H1 (cell line): ENCODE results near the gene MAP3K15. TPM values are rescaled to one million over a fixed set of nuclear protein-coding genes. Genes with fewer than 3 reads are reported as not detected.

ENCODE experiments used
- CTCF ChIA-PET: fragments of 300-600 bp; sonication (Branson Sonifier 250); formaldehyde crosslinking; loops from one replicate; lab custom pipeline; 2021; ENCODE audit not compliant: partially characterized antibody; lab: Charles Lee
- POLR2A ChIA-PET: fragments of 300-600 bp; sonication (Branson Sonifier 250); formaldehyde crosslinking; loops from one replicate; lab custom pipeline; 2021; ENCODE audit warnings: inconsistent platforms; ENCODE audit not compliant: partially characterized antibody; lab: Charles Lee
- DNase-seq, 2 experiments: peaks; one replicate each; pipeline versions ENCODE4 v3.0.0 to v3.0.0-alpha.2; 2010 to 2022; ENCODE audit warnings: low spot score in 2 of 2, low read depth in 1 of 2, mixed read lengths in 1 of 2
- FAIRE-seq: peaks from 2 replicates; lab custom pipeline; 2011; peaks lifted over from hg19 to GRCh38; lab: Jason Lieb, UNC
- H2AFZ ChIP-seq: 2 replicates; pipeline ENCODE4 v1.8.1; 2012; ENCODE audit warnings: low read length, inconsistent platforms
- H2AK5ac ChIP-seq: 2 replicates; pipeline ENCODE4 v1.6.1; 2013; ENCODE audit warnings: low read depth, low read length
- H2BK120ac ChIP-seq: replicated peaks from 2 replicates; pipeline ENCODE3; 2013; ENCODE audit warnings: low read depth, low read length, inconsistent platforms
- H2BK12ac ChIP-seq: 2 replicates; pipeline ENCODE4 v1.6.1; 2013; ENCODE audit warnings: low read depth, low read length
- H2BK15ac ChIP-seq: 2 replicates; pipeline ENCODE4 v1.6.1; 2013; ENCODE audit warnings: low read length
- H2BK20ac ChIP-seq: 2 replicates; pipeline ENCODE4 v1.6.1; 2013; ENCODE audit warnings: low read length
- H2BK5ac ChIP-seq: 2 replicates; pipeline ENCODE4 v1.6.1; 2013; ENCODE audit warnings: low read depth, low read length
- H3K14ac ChIP-seq: 2 replicates; pipeline ENCODE4 v1.6.1; 2013; ENCODE audit warnings: inconsistent platforms; ENCODE audit not compliant: insufficient read length
- H3K18ac ChIP-seq: 2 replicates; pipeline ENCODE4 v1.6.1; 2013; ENCODE audit warnings: low read length; ENCODE audit errors: extremely low read depth
- H3K23ac ChIP-seq: 2 replicates; pipeline ENCODE4 v1.6.1; 2013; ENCODE audit warnings: inconsistent platforms; ENCODE audit not compliant: insufficient read length
- H3K23me2 ChIP-seq: 2 replicates; pipeline ENCODE4 v1.6.1; 2013; ENCODE audit warnings: low read depth, low read length
- H3K27ac ChIP-seq: 2 replicates; pipeline ENCODE4 v1.6.1; 2011; ENCODE audit warnings: low read depth, low read length, inconsistent platforms
- H3K27me3 ChIP-seq, 4 experiments: replicated peaks in 1 of 4; 1 replicate in 1 of 4; 2 replicates in 3 of 4; pipeline versions ENCODE4 v1.6.1 to v1.8.1; 2011 to 2013; ENCODE audit warnings: low read length in 3 of 4, mild to moderate bottlenecking in 3 of 4, inconsistent platforms in 2 of 4, mixed read lengths in 2 of 4, moderate library complexity in 1 of 4; ENCODE audit not compliant: control insufficient read depth in 3 of 4, insufficient read depth in 3 of 4; ENCODE audit errors: extremely low read depth in 1 of 4
- H3K36me3 ChIP-seq, 4 experiments: 2 replicates each; pipeline versions ENCODE4 v1.6.1 to v1.8.1; 2011 to 2013; ENCODE audit warnings: mild to moderate bottlenecking in 4 of 4, low read length in 3 of 4, moderate library complexity in 2 of 4, control low read depth in 1 of 4, inconsistent platforms in 1 of 4; ENCODE audit not compliant: insufficient read depth in 4 of 4, control insufficient read depth in 2 of 4
- H3K4ac ChIP-seq: replicated peaks from 2 replicates; pipeline ENCODE3; 2013; ENCODE audit warnings: low read length, low read depth, mixed read lengths, inconsistent platforms; ENCODE audit not compliant: insufficient read length
- H3K4me1 ChIP-seq, 4 experiments: replicated peaks in 1 of 4; 1 replicate in 1 of 4; 2 replicates in 3 of 4; pipeline versions ENCODE4 v1.6.1 to v1.8.1; 2011 to 2013; ENCODE audit warnings: low read length in 3 of 4, inconsistent platforms in 2 of 4, mixed read lengths in 1 of 4; ENCODE audit not compliant: insufficient read depth in 4 of 4, control insufficient read depth in 3 of 4
- H3K4me2 ChIP-seq, 2 experiments: 2 replicates each; pipeline versions ENCODE4 v1.6.1 to v1.8.1; 2011 to 2013; ENCODE audit warnings: low read depth in 2 of 2, low read length in 2 of 2, control low read depth in 1 of 2, inconsistent platforms in 1 of 2, mild to moderate bottlenecking in 1 of 2; ENCODE audit not compliant: insufficient read depth in 1 of 2
- H3K4me3 ChIP-seq, 4 experiments: fragments of 200-600, 300-600 bp in 1 of 4; sonication (generic), shearing (Covaris generic), sonication (Bioruptor Twin) in 1 of 4; 2 replicates each; pipeline versions ENCODE4 v1.5.1 to v1.8.1; 2011 to 2016; ENCODE audit warnings: low read length in 4 of 4, low read depth in 3 of 4, control low read depth in 2 of 4, inconsistent platforms in 2 of 4, mild to moderate bottlenecking in 2 of 4, mixed read lengths in 1 of 4, moderate library complexity in 1 of 4; ENCODE audit not compliant: insufficient read depth in 2 of 4; ENCODE audit errors: extremely low read depth in 1 of 4
- H3K56ac ChIP-seq: replicated peaks from 2 replicates; pipeline ENCODE3; 2013; ENCODE audit warnings: low read depth, mild to moderate bottlenecking, mixed read lengths, low read length, inconsistent platforms; ENCODE audit not compliant: insufficient read length
- H3K79me1 ChIP-seq: 2 replicates; pipeline ENCODE4 v1.6.1; 2013; ENCODE audit warnings: low read depth, low read length, control low read depth
- H3K79me2 ChIP-seq, 2 experiments: 2 replicates each; pipeline versions ENCODE4 v1.6.1 to v1.8.1; 2012 to 2013; ENCODE audit warnings: low read length in 2 of 2, mild to moderate bottlenecking in 2 of 2, inconsistent platforms in 1 of 2; ENCODE audit not compliant: insufficient read depth in 2 of 2, control insufficient read depth in 1 of 2
- H3K9ac ChIP-seq, 4 experiments: replicated peaks in 1 of 4; 1 replicate in 1 of 4; 2 replicates in 3 of 4; pipeline versions ENCODE4 v1.6.1 to v1.8.1; 2011 to 2013; ENCODE audit warnings: low read depth in 3 of 4, low read length in 3 of 4, control low read depth in 2 of 4, mild to moderate bottlenecking in 2 of 4, moderate library complexity in 2 of 4, inconsistent platforms in 1 of 4; ENCODE audit errors: extremely low read depth in 1 of 4
- H3K9me3 ChIP-seq, 2 experiments: 2 replicates each; pipeline versions ENCODE4 v1.6.1 to v1.8.1; 2012 to 2013; ENCODE audit warnings: mild to moderate bottlenecking in 2 of 2, moderate library complexity in 2 of 2, control low read depth in 1 of 2, inconsistent platforms in 1 of 2, low read depth in 1 of 2, low read length in 1 of 2, mixed read lengths in 1 of 2; ENCODE audit not compliant: insufficient read depth in 2 of 2
- H4K20me1 ChIP-seq, 2 experiments: replicated peaks in 1 of 2; 2 replicates each; pipeline versions ENCODE3 to v1.8.1; 2011 to 2013; ENCODE audit warnings: inconsistent platforms in 2 of 2, low read length in 2 of 2, mild to moderate bottlenecking in 1 of 2; ENCODE audit not compliant: insufficient read depth in 2 of 2, control insufficient read depth in 1 of 2
- H4K5ac ChIP-seq: 2 replicates; pipeline ENCODE4 v1.6.1; 2013; ENCODE audit warnings: low read length, low read depth, mixed read lengths, inconsistent platforms; ENCODE audit not compliant: insufficient read length
- H4K8ac ChIP-seq: 2 replicates; pipeline ENCODE4 v1.8.0; 2013; ENCODE audit warnings: mild to moderate bottlenecking, moderate library complexity, low read length, inconsistent platforms; ENCODE audit not compliant: insufficient read depth; ENCODE audit errors: extremely low read depth
- H4K91ac ChIP-seq: replicated peaks from 2 replicates; pipeline ENCODE3; 2013; ENCODE audit warnings: low read length, mixed read lengths, inconsistent platforms; ENCODE audit not compliant: insufficient read length
- KDM4A ChIP-seq: IDR thresholded peaks from one replicate; pipeline ENCODE4 v1.7.1; 2012; ENCODE audit warnings: low read depth, mild to moderate bottlenecking, moderate library complexity, low read length, inconsistent platforms; ENCODE audit not compliant: severe bottlenecking
- KDM5A ChIP-seq: fragments of 200-600 bp; IDR thresholded peaks from 2 replicates; pipeline ENCODE4 v1.7.1; 2012; ENCODE audit warnings: mild to moderate bottlenecking, low read length, inconsistent platforms, mixed read lengths
- NANOG ChIP-seq: IDR thresholded peaks from 2 replicates; pipeline ENCODE4 v1.6.1; 2011; ENCODE audit warnings: low read length, low read depth, mild to moderate bottlenecking, inconsistent platforms; ENCODE audit not compliant: insufficient read depth, poor library complexity, severe bottlenecking
- RBBP5 ChIP-seq: IDR thresholded peaks from 2 replicates; pipeline ENCODE4 v1.7.1; 2012; ENCODE audit warnings: low read depth, mild to moderate bottlenecking, inconsistent platforms, low read length, moderate library complexity, borderline replicate concordance
- RXRA ChIP-seq: IDR thresholded peaks from 2 replicates; pipeline ENCODE4 v1.6.1; 2011; ENCODE audit warnings: low read depth, mild to moderate bottlenecking, low read length, moderate library complexity; ENCODE audit not compliant: insufficient read depth
- TAF7 ChIP-seq: optimal IDR thresholded peaks from 2 replicates; pipeline ENCODE3; 2011; ENCODE audit warnings: low read depth, mild to moderate bottlenecking, inconsistent platforms, low read length, moderate library complexity, borderline replicate concordance
- WGBS, 2 experiments: shearing (Covaris generic) in 1 of 2; methylation state at CpG; one replicate each; pipeline versions ENCODE4 v1.1.6 to v1.1.7; 2013 to 2015; ENCODE audit warnings: low lambda C conversion rate in 2 of 2, mixed read lengths in 2 of 2, inconsistent platforms in 1 of 2, low coverage in 1 of 2, missing lambda C conversion rate in 1 of 2; ENCODE audit not compliant: insufficient replicate concordance in 2 of 2, insufficient coverage in 1 of 2, insufficient read length in 1 of 2; ENCODE audit errors: extremely low coverage in 1 of 2, missing lambda C conversion rate in 1 of 2; 5-methylcytosine and 5-hydroxymethylcytosine counted together
- polyA plus RNA-seq, 7 experiments: library from polyadenylated mRNA; depleted of rRNA in 3 of 7; stranded (reverse) in 5 of 7; unstranded in 2 of 7; fragments of >200 nt in 5 of 7; fragments of 200-250 nt in 2 of 7; gene quantifications; 1 replicate in 5 of 7; 2 replicates in 1 of 7; 4 replicates in 1 of 7; pipeline versions ENCODE4 v1.2.1 to v1.2.3, GENCODE V29; 2011 to 2013; ENCODE audit warnings: missing spikeins in 2 of 7, mixed read lengths in 2 of 7
- total RNA-seq: library from RNA; stranded (reverse); fragmentation: NEBNext Ultra II Directional; extraction: Animal tissue kit (Norgen Biotek cat#: 25700); gene quantifications from 2 replicates; pipeline ENCODE4 v1.2.1, GENCODE V29; 2021
- TF ChIP-seq, protein P1 (sequence below): IDR thresholded peaks from 2 replicates; pipeline ENCODE4 v1.6.1; 2012; ENCODE audit warnings: low read length, inconsistent platforms

MAP3K15 gene
- total and polyA plus RNA-seq, 2 of the 8 experiments (the other 6 are each of a cell fraction or from before 2014, with no cell fraction given), result 1.8 to 2.4 TPM

DNA sequence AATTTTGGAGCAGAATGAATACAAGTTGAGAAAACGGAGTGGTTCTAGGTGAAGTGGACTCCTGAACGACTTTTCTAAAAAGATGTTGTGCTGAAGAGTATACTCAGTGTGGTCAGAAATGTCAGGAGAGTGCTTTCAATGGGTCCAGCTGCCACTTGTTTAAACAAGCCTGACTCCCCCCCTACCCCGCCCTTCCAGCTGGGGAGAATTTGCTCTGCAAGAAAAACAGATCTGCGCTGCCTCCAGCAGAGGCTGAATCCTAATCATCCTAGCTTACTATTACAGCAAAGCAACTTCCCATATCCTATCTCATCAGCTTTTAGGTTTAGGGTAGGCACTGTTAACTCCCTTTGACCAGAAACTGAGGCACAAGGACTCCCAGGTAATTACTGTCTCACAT is 1.9 kb downstream of the MAP3K15 start:
- CTCF ChIA-PET, result no interaction called here
- 0 out of 8 replicates have a peak overlapping the region, but pooled peaks of 1 of the 4 experiments have one; percentile 34 for H3K4me3 ChIP-seq

More for the DNA sequence above, 1.9 kb downstream of the MAP3K15 start:
- Histone ChIP-seq H3K56ac (no peak overlapping the region), H4K8ac (no peak overlapping the region), H2BK12ac (no peak overlapping the region), H4K5ac (no peak overlapping the region), H3K14ac (no peak overlapping the region), H3K79me1 (no peaks in the 10 kb centered on the region), H3K36me3 (no peaks in the 10 kb centered on the region), H2BK5ac (no peak overlapping the region), H3K23ac (no peak overlapping the region), H3K4me1 (no peaks in the 10 kb centered on the region), H3K9me3 (no peaks in the 10 kb centered on the region), H3K27ac (no peak overlapping the region), H3K79me2 (no peaks in the 10 kb centered on the region), H3K23me2 (peaks cover 3% of the 10 kb centered on the region; the same call in 1 of the 2 replicates), H4K20me1 (no peaks in the 10 kb centered on the region), H3K27me3 (peaks cover 0 to 3% (median 0%) of the 10 kb centered on the region in 4 experiments; a peak in 1 of 7 replicates), H2AK5ac (no peak overlapping the region), H3K4ac (no peak overlapping the region), H2BK20ac (no peak overlapping the region), H2BK120ac (no peak overlapping the region), H2AFZ (no peak overlapping the region), H4K91ac (no peak overlapping the region), H2BK15ac (no peak overlapping the region), H3K4me2 (peak overlapping the region in 1 of 2 experiments; percentile 83; a peak in 3 of 4 replicates), H3K18ac (no peak overlapping the region), H3K9ac (no peak overlapping the region)
- TF ChIP-seq KDM4A (no peak), KDM5A (no peak), TAF7 (no peak), RXRA (no peak), RBBP5 (no peak), NANOG (no peak)
- TF ChIP-seq, protein P1, sequence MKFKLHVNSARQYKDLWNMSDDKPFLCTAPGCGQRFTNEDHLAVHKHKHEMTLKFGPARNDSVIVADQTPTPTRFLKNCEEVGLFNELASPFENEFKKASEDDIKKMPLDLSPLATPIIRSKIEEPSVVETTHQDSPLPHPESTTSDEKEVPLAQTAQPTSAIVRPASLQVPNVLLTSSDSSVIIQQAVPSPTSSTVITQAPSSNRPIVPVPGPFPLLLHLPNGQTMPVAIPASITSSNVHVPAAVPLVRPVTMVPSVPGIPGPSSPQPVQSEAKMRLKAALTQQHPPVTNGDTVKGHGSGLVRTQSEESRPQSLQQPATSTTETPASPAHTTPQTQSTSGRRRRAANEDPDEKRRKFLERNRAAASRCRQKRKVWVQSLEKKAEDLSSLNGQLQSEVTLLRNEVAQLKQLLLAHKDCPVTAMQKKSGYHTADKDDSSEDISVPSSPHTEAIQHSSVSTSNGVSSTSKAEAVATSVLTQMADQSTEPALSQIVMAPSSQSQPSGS, result no peak
- WGBS, 2 experiments, result 53% methylated on average over 3 of the region's 4 CpGs; no CpG with 5 or more reads in 1 of the 2 experiments
- no peak for DNase-seq
- POLR2A ChIA-PET, result interaction anchor here (1.3 kb wide), 1 partner anchor 141 kb away, joined by 3 read pairs; no protein-coding TSS in a partner anchor
- FAIRE-seq, result no peak
